H1 (cell line): ENCODE measurements around the gene BGN. TPM values are rescaled to one million over a fixed set of nuclear protein-coding genes. Genes with fewer than 3 reads are reported as not detected.

ENCODE experiments used
- BCL11A ChIP-seq, 2 experiments: IDR thresholded peaks; one replicate each; pipeline ENCODE4 v1.6.1; 2011; ENCODE audit warnings: low read depth in 2 of 2, low read length in 2 of 2, mild to moderate bottlenecking in 2 of 2
- CBX5 ChIP-seq: fragments of 300-800, 300-1000 bp; sonication (generic); IDR thresholded peaks from 2 replicates; pipeline ENCODE4 v1.7.1; 2016; ENCODE audit warnings: antibody characterized with exemption, low read length, low read depth
- CHD1 ChIP-seq: IDR thresholded peaks from 2 replicates; pipeline ENCODE4 v1.6.1; 2012; ENCODE audit warnings: low read depth, low read length, improper control_type of control experiment
- CHD7 ChIP-seq: fragments of 300-600 bp; sonication (generic); IDR thresholded peaks from 2 replicates; pipeline ENCODE4 v1.7.1; 2012; ENCODE audit warnings: low read length, moderate library complexity, mild to moderate bottlenecking, inconsistent platforms; ENCODE audit not compliant: insufficient replicate concordance
- NRF1 ChIP-seq: IDR thresholded peaks from 2 replicates; pipeline ENCODE4 v1.6.1; 2011; ENCODE audit warnings: mild to moderate bottlenecking, low read depth, low read length, improper control_type of control experiment
- SIRT6 ChIP-seq: IDR thresholded peaks from one replicate; pipeline ENCODE4 v1.7.1; 2012; ENCODE audit warnings: low read length, inconsistent platforms
- SRF ChIP-seq: IDR thresholded peaks from 2 replicates; pipeline ENCODE4 v1.6.1; 2011; ENCODE audit warnings: mild to moderate bottlenecking, low read depth, low read length, moderate library complexity
- SUZ12 ChIP-seq: fragments of 200-600 bp; sonication (generic); IDR thresholded peaks from 2 replicates; pipeline ENCODE4 v1.6.1; 2012; ENCODE audit warnings: mild to moderate bottlenecking, inconsistent platforms, low read length, moderate library complexity, mixed read lengths
- TEAD4 ChIP-seq: IDR thresholded peaks from 2 replicates; pipeline ENCODE4 v1.6.1; 2012; ENCODE audit warnings: low read depth, low read length, inconsistent platforms, mixed read lengths
- USF2 ChIP-seq: IDR thresholded peaks from 2 replicates; pipeline ENCODE4 v1.6.1; 2011; ENCODE audit warnings: low read length, improper control_type of control experiment
- YY1 ChIP-seq: IDR thresholded peaks from 2 replicates; pipeline ENCODE4 v1.6.1; 2011; ENCODE audit warnings: low read depth, mild to moderate bottlenecking, low read length
- polyA plus RNA-seq, 7 experiments: library from polyadenylated mRNA; depleted of rRNA in 3 of 7; stranded (reverse) in 5 of 7; unstranded in 2 of 7; fragments of >200 nt in 5 of 7; fragments of 200-250 nt in 2 of 7; gene quantifications; 1 replicate in 5 of 7; 2 replicates in 1 of 7; 4 replicates in 1 of 7; pipeline versions ENCODE4 v1.2.1 to v1.2.3, GENCODE V29; 2011 to 2013; ENCODE audit warnings: missing spikeins in 2 of 7, mixed read lengths in 2 of 7
- total RNA-seq: library from RNA; stranded (reverse); fragmentation: NEBNext Ultra II Directional; extraction: Animal tissue kit (Norgen Biotek cat#: 25700); gene quantifications from 2 replicates; pipeline ENCODE4 v1.2.1, GENCODE V29; 2021

Gene BGN
- total and polyA plus RNA-seq, 2 of the 8 experiments (the other 6 are each of a cell fraction or from before 2014, with no cell fraction given), result 1.8 to 2.4 TPM

- no peak for TF ChIP-seq CHD7
- TF ChIP-seq CBX5, result no peak
- no peak for TF ChIP-seq NRF1
- no peak for TF ChIP-seq USF2
- no peak for TF ChIP-seq SUZ12
- TF ChIP-seq SRF, result no peak
- TF ChIP-seq SIRT6, result no peak
- no peak for TF ChIP-seq BCL11A (IDR thresholded peaks at IDR 0.05; ENCODE audit: low read depth in 2 of 2, low read length in 2 of 2)
- TF ChIP-seq CHD1, result no peak
- no peak for TF ChIP-seq TEAD4
- no peak for TF ChIP-seq YY1
Measured at GRCh38 chrX:153493085-153493484, 1.7 kb upstream of the BGN start (continued).
